ENCODE measurements around the gene FOXO3. TPM values are rescaled to one million over a fixed set of nuclear protein-coding genes. Genes with fewer than 3 reads are reported as not detected.
"Not testable (repeated sequence)": the region's sequence is repeated elsewhere in the genome, so short reads cannot be mapped to it uniquely, and the experiment has no call there.

The FOXO3 gene
- polyA plus RNA-seq, 1 donor (not counting 4 experiments of a cell fraction or from before 2014, with no cell fraction given): 17.6 TPM

GRCh38 chr6:108662702-108663101 is 102.0 kb downstream of the FOXO3 start:
- H4K20me1 ChIP-seq (ENCODE audit: control insufficient read depth, extremely low read depth, insufficient read depth, low read length): peaks cover 8% of the 10 kb centered on the region
- H3K9me1 ChIP-seq (ENCODE audit: control insufficient read depth, extremely low read depth, insufficient read depth, low read length): no peaks in the 10 kb centered on the region
- no peak overlapping the region for H2AFZ ChIP-seq (ENCODE audit: control insufficient read depth, low read length)
- H3K4me3 ChIP-seq (ENCODE audit: control insufficient read depth in 2 of 3, extremely low read depth in 1 of 3, insufficient read depth in 2 of 3, low read depth in 1 of 3, low read length in 3 of 3): no peak overlapping the region
- H3K27ac ChIP-seq (ENCODE audit: control insufficient read depth, insufficient read depth, low read length): no peak overlapping the region
- peaks cover 24% of the 10 kb centered on the region for H3K4me1 ChIP-seq (ENCODE audit: control insufficient read depth, extremely low read depth, insufficient read depth, low read length)
- dilution Hi-C loops (cut with MboI; ENCODE audit: extremely low pct_ligation_motif_present, low sequenced_read_pairs): no loop called here
- FAIRE-seq (no peak), DNase-seq (ENCODE audit: low read depth, low spot score) (no peak)
- H3K27me3 ChIP-seq (ENCODE audit: control insufficient read depth, extremely low read depth, insufficient read depth, low read length): no peaks in the 10 kb centered on the region
- no peak for TF ChIP-seq EZH2 (IDR thresholded peaks at IDR 0.05; ENCODE audit: low read length)
- TF ChIP-seq CTCF (optimal IDR thresholded peaks at IDR 0.05 in 1 of 3, IDR thresholded peaks at IDR 0.05 in 1 of 3, conservative IDR thresholded peaks at IDR 0.05 in 1 of 3; ENCODE audit: extremely low read depth in 1 of 3, insufficient read depth in 2 of 3, low read length in 3 of 3): no peak
- peaks cover 55% of the 10 kb centered on the region for H3K79me2 ChIP-seq (ENCODE audit: control insufficient read depth, insufficient read depth, low read length)
- no peaks in the 10 kb centered on the region for H3K9me3 ChIP-seq (ENCODE audit: control insufficient read depth, low read depth, low read length)
- H3K9ac ChIP-seq (ENCODE audit: control insufficient read depth, extremely low read depth, insufficient read depth, low read length): no peak overlapping the region
- peaks cover 3 to 6% of the 10 kb centered on the region in 2 experiments for H3K36me3 ChIP-seq (ENCODE audit: control insufficient read depth in 2 of 2, extremely low read depth in 1 of 2, insufficient read depth in 2 of 2, low read length in 2 of 2)
- H3K4me2 ChIP-seq (ENCODE audit: control insufficient read depth, extremely low read depth, insufficient read depth, low read depth, low read length): no peak overlapping the region

- H3K4me2 ChIP-seq (ENCODE audit: control insufficient read depth, extremely low read depth, insufficient read depth, low read depth, low read length); DNase-seq (ENCODE audit: low read depth, low spot score); H3K9me1 ChIP-seq (ENCODE audit: control insufficient read depth, extremely low read depth, insufficient read depth, low read length); H2AFZ ChIP-seq (ENCODE audit: control insufficient read depth, low read length); H4K20me1 ChIP-seq (ENCODE audit: control insufficient read depth, extremely low read depth, insufficient read depth, low read length); H3K27ac ChIP-seq (ENCODE audit: control insufficient read depth, insufficient read depth, low read length); H3K9me3 ChIP-seq (ENCODE audit: control insufficient read depth, low read depth, low read length); H3K9ac ChIP-seq (ENCODE audit: control insufficient read depth, extremely low read depth, insufficient read depth, low read length); H3K27me3 ChIP-seq (ENCODE audit: control insufficient read depth, extremely low read depth, insufficient read depth, low read length); H3K4me3 ChIP-seq (ENCODE audit: control insufficient read depth in 2 of 3, extremely low read depth in 1 of 3, insufficient read depth in 2 of 3, low read depth in 1 of 3, low read length in 3 of 3); H3K36me3 ChIP-seq (ENCODE audit: control insufficient read depth in 2 of 2, extremely low read depth in 1 of 2, insufficient read depth in 2 of 2, low read length in 2 of 2); dilution Hi-C loops (cut with MboI; ENCODE audit: extremely low pct_ligation_motif_present, low sequenced_read_pairs); FAIRE-seq: not testable (repeated sequence)
- H3K79me2 ChIP-seq (ENCODE audit: control insufficient read depth, insufficient read depth, low read length): peaks cover 55% of the 10 kb centered on the region
- H3K4me1 ChIP-seq (ENCODE audit: control insufficient read depth, extremely low read depth, insufficient read depth, low read length): peaks cover 24% of the 10 kb centered on the region
These were observed 102.9 kb downstream of the FOXO3 start for GRCh38 chr6:108663494-108664064.
